ENCODE results near the gene AIMP1.

Gene AIMP1

DNA sequence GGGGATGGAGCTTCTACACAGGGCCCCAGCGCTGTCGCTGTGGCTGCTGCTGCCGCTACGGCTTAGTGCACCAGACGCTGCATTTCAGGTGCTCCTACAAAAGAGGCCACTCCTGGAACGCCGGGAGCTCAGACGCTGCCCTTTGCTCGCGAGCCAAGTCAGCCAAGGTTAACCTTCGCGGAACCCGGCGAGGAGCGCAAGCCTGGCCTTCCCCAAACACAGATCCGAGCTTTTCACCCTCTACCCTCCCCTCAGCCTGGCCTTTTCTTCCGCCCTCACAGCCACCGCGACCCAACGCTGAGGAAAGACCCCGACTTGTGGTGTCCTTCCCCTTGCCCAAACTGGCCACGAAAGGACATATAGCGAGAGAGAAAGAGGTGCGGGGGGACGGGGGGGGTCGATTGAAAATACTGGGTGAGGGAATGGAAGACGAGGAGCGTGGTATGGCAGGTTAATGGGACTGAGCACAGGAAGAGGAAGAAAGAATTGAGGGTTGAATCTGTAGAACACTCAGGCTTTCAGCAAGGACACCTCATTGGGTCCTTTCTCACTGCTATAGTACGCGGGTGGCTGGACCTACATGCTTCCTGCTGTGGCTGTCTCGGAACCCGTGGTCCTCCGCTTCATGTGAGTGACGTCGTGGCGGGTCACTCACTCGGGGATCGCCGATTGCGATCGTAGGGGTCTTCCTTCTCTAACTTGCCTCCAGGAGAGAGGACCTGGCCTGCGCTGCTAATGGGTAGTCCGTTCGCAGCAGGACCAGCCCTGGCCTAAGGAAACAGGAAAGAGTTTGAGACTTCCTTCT lies at the start of gene AIMP1, which contains the start of gene TBCK:
TSS of gene AIMP1 (plus strand) at position 583 of the 805 bp plus-strand sequence. CDS start 8,460 bp downstream, outside the sequence.
TSS of gene TBCK (minus strand) at position 242 of the 805 bp plus-strand sequence. CDS start 7,249 bp downstream, outside the sequence.
- peak within 1 kb of the TSS; percentile 99 for H3K27ac ChIP-seq (ENCODE audit: low read length)
- H3K9me3 ChIP-seq (ENCODE audit: control insufficient read depth in 1 of 2, low read length in 2 of 2) = no peaks in the 10 kb centered on the region
- H3K4me3 ChIP-seq (ENCODE audit: low read depth in 1 of 2, low read length in 2 of 2) = peak within 1 kb of the TSS; percentile 79 to 99
- no peaks in the 10 kb centered on the region for H3K27me3 ChIP-seq (ENCODE audit: low read depth, low read length)
- H3K4me1 ChIP-seq (ENCODE audit: control insufficient read depth in 1 of 2, insufficient read depth in 2 of 2, low read length in 2 of 2) = peaks cover 17 to 37% of the 10 kb centered on the region in 2 donors
- peaks cover 0 to 7% of the 10 kb centered on the region in 2 donors for H3K36me3 ChIP-seq (ENCODE audit: control insufficient read depth in 1 of 2, insufficient read depth in 2 of 2, low read length in 2 of 2)

DNA sequence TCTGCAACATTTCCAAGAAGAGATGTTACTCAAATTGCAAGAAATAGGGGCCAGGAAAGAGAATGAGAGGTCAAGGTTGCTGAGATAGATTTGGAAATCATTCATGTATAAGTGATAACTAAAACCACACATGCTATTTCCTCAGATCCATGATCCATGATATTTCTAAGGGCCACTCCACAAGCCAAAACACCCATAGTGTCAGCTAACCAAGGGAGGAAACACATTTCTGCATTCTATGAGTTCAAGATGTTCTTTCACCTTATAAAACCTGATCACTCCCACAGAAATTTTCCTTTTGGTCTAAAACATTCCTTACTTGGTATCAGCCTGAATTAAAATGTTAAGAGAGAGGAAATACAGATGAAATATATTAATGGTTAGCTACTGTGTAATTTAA lies 47.6 kb upstream of the AIMP1 start:
- Histone ChIP-seq H3K27me3 (ENCODE audit: low read depth, low read length) (no peaks in the 10 kb centered on the region), H3K4me3 (ENCODE audit: low read depth in 1 of 2, low read length in 2 of 2) (no peak overlapping the region), H3K9me3 (ENCODE audit: control insufficient read depth in 1 of 2, low read length in 2 of 2) (no peaks in the 10 kb centered on the region), H3K27ac (ENCODE audit: low read length) (no peak overlapping the region), H3K36me3 (ENCODE audit: control insufficient read depth in 1 of 2, insufficient read depth in 2 of 2, low read length in 2 of 2) (no peaks in the 10 kb centered on the region), H3K4me1 (ENCODE audit: control insufficient read depth in 1 of 2, insufficient read depth in 2 of 2, low read length in 2 of 2) (no peaks in the 10 kb centered on the region)

DNA sequence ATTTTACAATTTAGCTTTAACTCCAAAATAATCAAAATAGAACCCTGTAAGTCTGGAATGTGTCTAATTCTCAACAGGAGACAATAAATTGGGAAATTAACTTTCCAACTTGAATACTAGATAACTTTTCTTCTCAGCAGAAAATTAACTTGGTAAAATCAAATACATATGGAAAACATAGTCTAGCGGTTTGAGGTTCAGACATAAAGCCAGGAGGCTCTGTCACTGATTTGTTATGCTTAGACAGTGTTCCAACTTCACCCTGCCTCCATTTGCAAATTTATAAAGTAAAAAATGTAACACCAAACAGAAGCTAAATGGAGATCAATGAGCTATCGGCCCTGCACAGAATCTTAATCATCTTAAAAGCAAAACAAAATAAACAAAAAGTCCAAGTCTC lies 46.6 kb upstream of the AIMP1 start:
- Histone ChIP-seq H3K4me3 (ENCODE audit: low read depth in 1 of 2, low read length in 2 of 2) (no peak overlapping the region), H3K27ac (ENCODE audit: low read length) (no peak overlapping the region), H3K27me3 (ENCODE audit: low read depth, low read length) (no peaks in the 10 kb centered on the region), H3K9me3 (ENCODE audit: control insufficient read depth in 1 of 2, low read length in 2 of 2) (no peaks in the 10 kb centered on the region), H3K4me1 (ENCODE audit: control insufficient read depth in 1 of 2, insufficient read depth in 2 of 2, low read length in 2 of 2) (no peaks in the 10 kb centered on the region), H3K36me3 (ENCODE audit: control insufficient read depth in 1 of 2, insufficient read depth in 2 of 2, low read length in 2 of 2) (peaks cover 0 to 5% of the 10 kb centered on the region in 2 donors)

DNA sequence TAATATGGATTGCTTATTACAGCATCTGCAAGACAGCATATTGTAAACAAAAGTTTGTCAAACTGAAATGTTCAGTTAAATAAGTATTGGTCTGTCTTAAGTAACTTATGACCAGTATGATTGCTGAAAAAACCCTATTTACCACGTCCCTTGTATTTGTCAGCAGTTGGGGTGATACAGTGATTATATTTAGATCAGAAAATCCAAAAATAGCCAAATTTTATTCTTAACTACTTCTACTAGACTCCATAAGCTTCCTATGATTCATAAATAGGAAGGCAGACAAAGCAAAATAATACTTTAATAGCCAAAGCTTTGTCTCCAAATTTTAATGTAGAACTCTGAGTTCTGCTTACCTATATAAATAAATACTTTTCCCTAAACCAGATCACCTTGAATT lies 45.6 kb upstream of the AIMP1 start:
- Histone ChIP-seq H3K4me3 (ENCODE audit: low read depth in 1 of 2, low read length in 2 of 2) (no peak overlapping the region), H3K9me3 (ENCODE audit: control insufficient read depth in 1 of 2, low read length in 2 of 2) (no peaks in the 10 kb centered on the region), H3K27me3 (ENCODE audit: low read depth, low read length) (no peaks in the 10 kb centered on the region), H3K27ac (ENCODE audit: low read length) (no peak overlapping the region), H3K36me3 (ENCODE audit: control insufficient read depth in 1 of 2, insufficient read depth in 2 of 2, low read length in 2 of 2) (peaks cover 0 to 7% of the 10 kb centered on the region in 2 donors), H3K4me1 (ENCODE audit: control insufficient read depth in 1 of 2, insufficient read depth in 2 of 2, low read length in 2 of 2) (no peaks in the 10 kb centered on the region)

DNA sequence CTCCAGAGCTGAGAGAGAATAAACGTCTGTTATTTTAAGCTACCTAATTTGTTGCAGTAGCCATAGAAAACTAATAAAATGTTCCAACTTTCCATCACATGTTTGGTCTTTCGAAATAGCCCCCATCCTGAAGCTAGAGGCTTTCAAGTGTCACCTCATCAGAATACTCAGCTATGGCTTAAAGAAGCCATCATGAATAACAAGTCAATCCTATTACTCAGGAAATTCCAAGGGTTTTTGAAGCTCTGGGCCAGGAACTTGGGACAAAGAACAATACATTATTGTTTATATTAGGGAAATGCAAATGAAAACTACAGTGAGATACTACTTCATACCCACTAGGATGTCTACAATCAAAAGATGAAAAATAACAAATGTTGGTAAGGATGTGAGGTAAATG lies 42.5 kb upstream of the AIMP1 start:
- no peak overlapping the region for H3K4me3 ChIP-seq (ENCODE audit: low read depth in 1 of 2, low read length in 2 of 2)
- H3K36me3 ChIP-seq (ENCODE audit: control insufficient read depth in 1 of 2, insufficient read depth in 2 of 2, low read length in 2 of 2) = peaks cover 0 to 7% of the 10 kb centered on the region in 2 donors
- H3K4me1 ChIP-seq (ENCODE audit: control insufficient read depth in 1 of 2, insufficient read depth in 2 of 2, low read length in 2 of 2) = no peaks in the 10 kb centered on the region
- no peaks in the 10 kb centered on the region for H3K27me3 ChIP-seq (ENCODE audit: low read depth, low read length)
- no peak overlapping the region for H3K27ac ChIP-seq (ENCODE audit: low read length)
- no peaks in the 10 kb centered on the region for H3K9me3 ChIP-seq (ENCODE audit: control insufficient read depth in 1 of 2, low read length in 2 of 2)

DNA sequence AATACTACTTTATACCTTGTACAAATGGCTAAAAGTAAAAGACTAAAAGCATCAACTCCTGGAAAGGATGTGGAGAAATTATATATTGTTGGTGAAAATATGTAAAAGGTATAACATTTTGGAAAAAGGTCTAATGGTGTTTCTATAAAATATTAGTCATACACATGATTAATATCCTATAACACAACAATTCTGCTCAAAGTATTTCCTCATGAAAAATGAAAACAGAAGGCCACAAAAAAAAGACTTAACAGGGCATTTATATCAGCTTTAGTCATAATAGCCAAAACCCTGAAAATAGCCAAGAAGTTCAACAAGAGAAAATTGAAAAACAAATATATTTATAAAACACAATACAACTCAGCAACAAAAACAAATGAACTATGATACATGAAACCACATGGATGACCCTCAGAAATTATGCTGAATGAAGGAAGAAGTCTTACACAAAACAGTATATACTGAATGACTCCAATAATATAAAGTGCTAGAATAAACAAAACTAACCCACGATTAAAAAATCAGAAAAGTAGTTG lies 39.1 kb upstream of the AIMP1 start:
- Histone ChIP-seq H3K27me3 (ENCODE audit: low read depth, low read length) (no peaks in the 10 kb centered on the region), H3K27ac (ENCODE audit: low read length) (no peak overlapping the region), H3K4me3 (ENCODE audit: low read depth in 1 of 2, low read length in 2 of 2) (no peak overlapping the region), H3K36me3 (ENCODE audit: control insufficient read depth in 1 of 2, insufficient read depth in 2 of 2, low read length in 2 of 2) (peaks cover 0 to 7% of the 10 kb centered on the region in 2 donors), H3K9me3 (ENCODE audit: control insufficient read depth in 1 of 2, low read length in 2 of 2) (no peaks in the 10 kb centered on the region), H3K4me1 (ENCODE audit: control insufficient read depth in 1 of 2, insufficient read depth in 2 of 2, low read length in 2 of 2) (no peaks in the 10 kb centered on the region)

DNA sequence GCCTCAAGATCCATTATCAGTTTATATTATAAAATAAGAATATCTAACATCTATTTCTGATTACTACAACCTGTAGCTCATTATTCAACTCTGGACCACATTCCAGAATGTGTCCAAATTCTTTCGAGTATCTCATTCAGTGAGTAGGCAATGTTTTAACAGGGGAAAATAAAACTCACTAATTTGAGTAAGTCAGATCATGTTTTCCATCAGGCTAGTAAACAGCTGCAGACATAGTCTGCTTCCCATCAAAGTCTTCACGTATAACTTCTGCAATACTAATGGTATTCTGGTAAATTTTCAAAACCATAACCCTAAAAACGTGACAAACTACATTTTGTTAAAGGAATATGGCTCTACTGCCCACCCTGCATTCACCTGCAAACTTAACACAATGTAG lies 32.1 kb upstream of the AIMP1 start:
- Histone ChIP-seq H3K27ac (ENCODE audit: low read length) (no peak overlapping the region), H3K36me3 (ENCODE audit: control insufficient read depth in 1 of 2, insufficient read depth in 2 of 2, low read length in 2 of 2) (peaks cover 0 to 7% of the 10 kb centered on the region in 2 donors), H3K9me3 (ENCODE audit: control insufficient read depth in 1 of 2, low read length in 2 of 2) (no peaks in the 10 kb centered on the region), H3K27me3 (ENCODE audit: low read depth, low read length) (no peaks in the 10 kb centered on the region), H3K4me3 (ENCODE audit: low read depth in 1 of 2, low read length in 2 of 2) (no peak overlapping the region), H3K4me1 (ENCODE audit: control insufficient read depth in 1 of 2, insufficient read depth in 2 of 2, low read length in 2 of 2) (no peaks in the 10 kb centered on the region)

DNA sequence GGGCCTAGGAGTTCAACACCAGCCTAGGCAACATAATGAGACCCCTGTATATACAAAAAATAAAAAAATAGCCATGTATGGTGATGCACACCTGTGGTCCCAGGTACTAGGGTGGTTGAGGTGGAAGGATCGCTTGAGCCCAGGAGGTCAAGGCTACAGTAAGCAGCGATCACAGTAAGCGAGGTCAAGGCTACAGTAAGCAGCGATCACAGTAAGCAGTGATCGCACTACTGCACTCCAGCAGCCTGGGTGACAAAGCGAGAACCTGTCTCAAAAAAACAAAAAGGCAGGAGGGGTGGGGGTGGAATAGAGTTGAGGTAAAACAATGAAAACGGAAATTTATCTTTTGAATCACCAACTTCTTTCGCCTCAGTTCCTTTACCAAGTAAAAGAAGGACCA lies 29.7 kb upstream of the AIMP1 start:
- H3K9me3 ChIP-seq (ENCODE audit: control insufficient read depth in 1 of 2, low read length in 2 of 2) = no peaks in the 10 kb centered on the region
- no peaks in the 10 kb centered on the region for H3K4me1 ChIP-seq (ENCODE audit: control insufficient read depth in 1 of 2, insufficient read depth in 2 of 2, low read length in 2 of 2)
- peaks cover 0 to 16% of the 10 kb centered on the region in 2 donors for H3K36me3 ChIP-seq (ENCODE audit: control insufficient read depth in 1 of 2, insufficient read depth in 2 of 2, low read length in 2 of 2)
- no peak overlapping the region for H3K4me3 ChIP-seq (ENCODE audit: low read depth in 1 of 2, low read length in 2 of 2)
- H3K27me3 ChIP-seq (ENCODE audit: low read depth, low read length) = no peaks in the 10 kb centered on the region
- no peak overlapping the region for H3K27ac ChIP-seq (ENCODE audit: low read length)

DNA sequence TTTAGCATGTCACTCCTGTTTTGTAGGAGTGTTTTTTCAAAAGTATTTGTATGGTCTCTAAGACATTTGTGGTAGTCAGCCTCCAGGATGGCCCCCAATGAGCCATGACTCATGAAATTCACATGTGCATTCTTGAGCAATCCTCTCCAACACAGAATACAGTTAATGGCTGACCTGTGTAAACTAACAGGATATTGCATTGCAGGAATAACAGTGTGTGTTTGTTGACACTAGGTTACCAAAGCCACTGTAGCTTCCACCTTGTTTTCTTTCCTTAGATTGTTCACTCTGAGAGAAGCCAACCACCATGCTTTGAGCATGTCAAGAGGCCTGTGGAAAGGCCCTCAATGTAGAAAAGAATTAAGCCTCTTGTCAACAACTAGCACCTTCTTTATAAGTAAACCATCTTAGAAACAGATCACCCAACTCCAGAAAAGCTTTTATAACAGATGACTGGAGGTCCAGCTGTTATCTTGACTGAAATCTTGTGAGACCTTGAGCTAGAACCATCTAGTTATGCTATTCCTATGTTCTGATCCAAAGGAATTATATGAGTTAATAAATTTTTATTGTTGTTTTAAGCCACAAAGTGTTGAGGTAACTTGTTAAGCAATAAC lies 28.9 kb upstream of the AIMP1 start:
- Histone ChIP-seq H3K27me3 (ENCODE audit: low read depth, low read length) (no peaks in the 10 kb centered on the region), H3K4me3 (ENCODE audit: low read depth in 1 of 2, low read length in 2 of 2) (no peak overlapping the region), H3K27ac (ENCODE audit: low read length) (no peak overlapping the region), H3K9me3 (ENCODE audit: control insufficient read depth in 1 of 2, low read length in 2 of 2) (no peaks in the 10 kb centered on the region), H3K4me1 (ENCODE audit: control insufficient read depth in 1 of 2, insufficient read depth in 2 of 2, low read length in 2 of 2) (no peaks in the 10 kb centered on the region), H3K36me3 (ENCODE audit: control insufficient read depth in 1 of 2, insufficient read depth in 2 of 2, low read length in 2 of 2) (peaks cover 4 to 16% of the 10 kb centered on the region in 2 donors)

DNA sequence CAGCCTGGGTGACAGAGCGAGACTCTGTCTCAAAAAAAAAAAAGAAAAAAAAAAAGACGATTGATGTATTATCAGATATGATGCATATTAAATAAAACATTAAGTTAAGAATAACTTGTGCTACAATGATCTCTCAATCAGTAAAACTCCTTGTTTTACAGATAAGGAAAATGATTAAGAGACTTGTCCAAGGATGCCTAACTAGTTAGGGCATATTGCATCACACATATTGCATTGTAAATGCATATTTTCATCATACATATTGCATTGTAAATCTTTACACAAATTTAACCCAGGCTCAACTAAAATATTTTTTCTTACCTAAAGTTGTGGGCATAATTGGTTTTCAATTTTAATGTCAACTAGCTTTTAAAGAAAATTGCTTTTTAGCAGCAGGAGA lies 26.6 kb upstream of the AIMP1 start:
- H3K27me3 ChIP-seq (ENCODE audit: low read depth, low read length) = no peaks in the 10 kb centered on the region
- no peak overlapping the region for H3K27ac ChIP-seq (ENCODE audit: low read length)
- H3K36me3 ChIP-seq (ENCODE audit: control insufficient read depth in 1 of 2, insufficient read depth in 2 of 2, low read length in 2 of 2) = peaks cover 10 to 24% of the 10 kb centered on the region in 2 donors
- no peaks in the 10 kb centered on the region for H3K9me3 ChIP-seq (ENCODE audit: control insufficient read depth in 1 of 2, low read length in 2 of 2)
- no peak overlapping the region for H3K4me3 ChIP-seq (ENCODE audit: low read depth in 1 of 2, low read length in 2 of 2)
- H3K4me1 ChIP-seq (ENCODE audit: control insufficient read depth in 1 of 2, insufficient read depth in 2 of 2, low read length in 2 of 2) = no peaks in the 10 kb centered on the region

DNA sequence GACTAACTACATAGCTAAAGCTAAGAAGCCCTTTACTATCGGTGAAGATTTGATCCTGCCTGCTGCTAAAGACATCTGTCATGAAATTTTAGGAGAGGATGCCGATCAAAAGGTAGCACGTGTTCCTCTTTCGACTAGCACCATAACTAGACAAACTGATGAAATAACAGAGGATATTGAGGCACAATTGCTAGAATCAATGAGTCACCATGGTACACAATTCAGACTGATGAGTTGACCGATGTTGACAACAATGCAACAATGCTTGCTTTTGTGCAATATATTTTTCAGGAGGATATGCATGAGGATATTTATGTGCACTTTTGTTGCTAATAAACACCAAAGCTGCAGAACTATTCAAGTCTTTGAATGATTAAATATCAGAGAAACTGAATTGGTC lies 24.7 kb upstream of the AIMP1 start:
- H3K27me3 ChIP-seq (ENCODE audit: low read depth, low read length) = no peaks in the 10 kb centered on the region
- H3K9me3 ChIP-seq (ENCODE audit: control insufficient read depth in 1 of 2, low read length in 2 of 2) = no peaks in the 10 kb centered on the region
- H3K4me3 ChIP-seq (ENCODE audit: low read depth in 1 of 2, low read length in 2 of 2) = no peak overlapping the region
- no peak overlapping the region for H3K27ac ChIP-seq (ENCODE audit: low read length)
- H3K4me1 ChIP-seq (ENCODE audit: control insufficient read depth in 1 of 2, insufficient read depth in 2 of 2, low read length in 2 of 2) = no peaks in the 10 kb centered on the region
- H3K36me3 ChIP-seq (ENCODE audit: control insufficient read depth in 1 of 2, insufficient read depth in 2 of 2, low read length in 2 of 2) = peaks cover 12 to 20% of the 10 kb centered on the region in 2 donors
